ENCODE measurements around the gene UMOD. TPM values are rescaled to one million over a fixed set of nuclear protein-coding genes. Genes with fewer than 3 reads are reported as not detected.

The UMOD gene
- total and polyA plus RNA-seq, 2 donors (not counting 3 experiments of a cell fraction or from before 2014, with no cell fraction given): not detected

GRCh38 chr16:20307791-20308190 is 44.7 kb downstream of the UMOD start:
- FAIRE-seq: no peak
- H3K4me1 ChIP-seq (ENCODE audit: control insufficient read depth, extremely low read depth, insufficient read depth, low read length): no peaks in the 10 kb centered on the region
- no peaks in the 10 kb centered on the region for H3K79me2 ChIP-seq (ENCODE audit: control insufficient read depth, insufficient read depth, low read length)
- H4K20me1 ChIP-seq (replicated peaks; ENCODE audit: control insufficient read depth, extremely low read depth, insufficient read depth, low read length): no peaks in the 10 kb centered on the region
- intact Hi-C loops (cut with micrococcal nuclease): loop anchor here (10.0 kb wide), 1 partner anchor 323 kb away; no protein-coding TSS in a partner anchor
- no peak overlapping the region for H3K27ac ChIP-seq (ENCODE audit: insufficient read depth, low read depth, low read length)
- POLR2A ChIA-PET: no interaction called here
- no peaks in the 10 kb centered on the region for H3K9me1 ChIP-seq (replicated peaks; ENCODE audit: control insufficient read depth, extremely low read depth, insufficient read depth, low read length)
- no peak overlapping the region for H3K4me2 ChIP-seq (ENCODE audit: insufficient read depth, low read length)
- H3K9ac ChIP-seq (replicated peaks; ENCODE audit: extremely low read depth, insufficient read depth, low read length): no peak overlapping the region
- no peaks in the 10 kb centered on the region for H3K27me3 ChIP-seq (ENCODE audit: control insufficient read depth in 2 of 2, insufficient read depth in 2 of 2, low read length in 2 of 2)
- no peaks in the 10 kb centered on the region for H3K36me3 ChIP-seq (ENCODE audit: control insufficient read depth in 2 of 2, extremely low read depth in 1 of 2, insufficient read depth in 2 of 2, low read length in 2 of 2)
- no peak for TF ChIP-seq CTCF (IDR thresholded peaks at IDR 0.05; ENCODE audit: extremely low read depth in 1 of 2, insufficient read depth in 1 of 2, low read depth in 1 of 2, low read length in 2 of 2)
- TF ChIP-seq JUN (IDR thresholded peaks at IDR 0.05; ENCODE audit: borderline replicate concordance, insufficient read depth, insufficient read length, low read depth): no peak
- TF ChIP-seq MAX (IDR thresholded peaks at IDR 0.05; ENCODE audit: insufficient read depth, insufficient read length): no peak
- no peak for TF ChIP-seq GATA2 (IDR thresholded peaks at IDR 0.05; ENCODE audit: insufficient read depth, insufficient read length, low read depth, low read length)
- TF ChIP-seq POLR2A (IDR thresholded peaks at IDR 0.05; ENCODE audit: low read depth, low read length): no peak
- no peak for TF ChIP-seq FOS (IDR thresholded peaks at IDR 0.05; ENCODE audit: borderline replicate concordance, insufficient read depth, low read length)
- TF ChIP-seq EZH2 (IDR thresholded peaks at IDR 0.05; ENCODE audit: borderline replicate concordance, low read depth, low read length, severe bottlenecking): no peak
- no peak for TF ChIP-seq POLR2AphosphoS5 (IDR thresholded peaks at IDR 0.05; ENCODE audit: insufficient read depth, low read depth, low read length)
- no peak for TF ChIP-seq MYC (IDR thresholded peaks at IDR 0.05; ENCODE audit: low read depth, low read length)
- DNase-seq (ENCODE audit: low read depth, low spot score): no peak
- CTCF ChIA-PET: no interaction called here
- dilution Hi-C loops (cut with MboI; ENCODE audit: extremely low pct_ligation_motif_present, low sequenced_read_pairs): no loop called here
- no peaks in the 10 kb centered on the region for H3K9me3 ChIP-seq (replicated peaks; ENCODE audit: control insufficient read depth, insufficient read depth, low read length)
- BruUV-seq (replicated peaks): no TSS peak
- H2AFZ ChIP-seq (ENCODE audit: low read depth, low read length): no peak overlapping the region
- H3K4me3 ChIP-seq (replicated peaks in 1 of 3; ENCODE audit: insufficient read depth in 1 of 3, low read depth in 1 of 3, low read length in 3 of 3): no peak overlapping the region
